GM10248 (cell line): Measurements from ENCODE around the gene BMI1.

Source experiments
- CTCF ChIA-PET: fragments of 300-600 bp; sonication (Branson Sonifier 250); formaldehyde crosslinking; extraction: SDS; loops from one replicate; lab custom pipeline; 2021; ENCODE audit warnings: antibody characterized with exemption; lab: Yijun Ruan, JAX
- POLR2A ChIA-PET: fragments of 350-650 bp; sonication (Branson Sonifier 250); formaldehyde crosslinking; extraction: SDS; loops from one replicate; lab custom pipeline; 2020; ENCODE audit warnings: antibody characterized with exemption; lab: Yijun Ruan, JAX
- DNase-seq: peaks from one replicate; pipeline ENCODE4 v3.0.0; 2012; ENCODE audit errors: extremely low spot score
- CTCF ChIP-seq: IDR thresholded peaks from 2 replicates; pipeline ENCODE4 v1.5.1; 2012; ENCODE audit warnings: mild to moderate bottlenecking, low read depth; ENCODE audit errors: extremely low read depth, missing control alignments, control extremely low read depth

The BMI1 gene

GRCh38 chr10:22310928-22311327 is 10.0 kb upstream of the BMI1 start:
- CTCF ChIA-PET: interaction anchor here (1.2 kb wide), 1 partner anchor 13 kb away, joined by 3 read pairs; no protein-coding TSS in a partner anchor

GRCh38 chr10:22314852-22315251 is 6.0 kb upstream of the BMI1 start:
- CTCF ChIA-PET: interaction anchor here (1.0 to 2.2 kb wide), 4 partner anchors 17 to 819 kb away, joined by 4 to 6 read pairs (median 5); no protein-coding TSS in a partner anchor
- TF ChIP-seq CTCF: no peak
- no peak for DNase-seq
- POLR2A ChIA-PET: no interaction called here

More at GRCh38 chr10:22310928-22311327, 10.0 kb upstream of the BMI1 start:
- POLR2A ChIA-PET: no interaction called here
- no peak for DNase-seq
- TF ChIP-seq CTCF: no peak

GRCh38 chr10:22315455-22316285 is 5.2 kb upstream of the BMI1 start:
- CTCF ChIA-PET: interaction anchor here (0.7 to 1.1 kb wide), 2 partner anchors 674 to 819 kb away, joined by 3 to 4 read pairs; no protein-coding TSS in a partner anchor
- DNase-seq: no peak
- POLR2A ChIA-PET: interaction anchor here (1.3 kb wide), 1 partner anchor 25 kb away, joined by 5 read pairs; no protein-coding TSS in a partner anchor
- TF ChIP-seq CTCF: no peak

- TF ChIP-seq CTCF: no peak
- ChIA-PET CTCF (interaction anchor here (0.7 to 1.1 kb wide), 2 partner anchors 9 to 673 kb away, joined by 3 read pairs; no protein-coding TSS in a partner anchor), POLR2A (interaction anchor here (1.3 kb wide), 1 partner anchor 24 kb away, joined by 5 read pairs; no protein-coding TSS in a partner anchor)
- peak; percentile 81 for DNase-seq
These were observed 4.4 kb upstream of the BMI1 start, which contains the start of gene COMMD3 for GRCh38 chr10:22316286-22317075. Gene COMMD3 (plus strand): TSS chr10:22316388. CDS start chr10:22316418, 30 bp downstream.

- TF ChIP-seq CTCF: no peak
- POLR2A ChIA-PET: no interaction called here
- peak; percentile 31 for DNase-seq
- CTCF ChIA-PET: interaction anchor here (1.1 kb wide), 1 partner anchor 10 kb away, joined by 3 read pairs; no protein-coding TSS in a partner anchor
These were observed 3.9 kb upstream of the BMI1 start for GRCh38 chr10:22317076-22317370.

- POLR2A ChIA-PET: no interaction called here
- no peak for DNase-seq
- CTCF ChIA-PET: no interaction called here
- no peak for TF ChIP-seq CTCF
These were observed 2.9 kb upstream of the BMI1 start for GRCh38 chr10:22317771-22318565.
